K562 (cell line): ENCODE results near the gene PDE4DIP.
"Not testable (repeated sequence)": the region's sequence is repeated elsewhere in the genome, so short reads cannot be mapped to it uniquely, and the experiment has no call there.

Experiments used
- HMG20B ChIP-seq: fragments of 250-450 bp; sonication (Bioruptor Pico); IDR thresholded peaks from 2 replicates; pipeline ENCODE4 v1.5.0; 2021; ENCODE audit warnings: mild to moderate bottlenecking
- POLR2A ChIP-seq: fragments of 450-650 bp; conservative IDR thresholded peaks from 2 replicates; pipeline ENCODE4 v1.6.1; 2016
- TEAD1 ChIP-seq, 2 experiments: fragments of 450-650 bp in 1 of 2; sonication (generic) in 1 of 2; formaldehyde crosslinking; IDR thresholded peaks; 2 replicates each; pipeline versions ENCODE4 v1.4.0 to v1.8.0; 2020 to 2022; ENCODE audit warnings: mild to moderate bottlenecking in 2 of 2, missing genetic modification reagents in 1 of 2
- ZKSCAN8 ChIP-seq: fragments of 200-800 bp; sonication (Bioruptor generic); IDR thresholded peaks from 2 replicates; pipeline ENCODE4 v1.6.1; 2016; ENCODE audit warnings: missing genetic modification characterization, missing compliant biosample characterization
- ZNF76 ChIP-seq: fragments of 250-450 bp; sonication (Bioruptor Pico); IDR thresholded peaks from 2 replicates; pipeline ENCODE4 v1.4.0; 2020; ENCODE audit warnings: mild to moderate bottlenecking, moderate library complexity, borderline replicate concordance
- ZNF830 ChIP-seq: fragments of 250-450 bp; sonication (Bioruptor Pico); IDR thresholded peaks from 2 replicates; pipeline ENCODE4 v1.5.0; 2021; ENCODE audit warnings: mild to moderate bottlenecking

- not testable (repeated sequence) for TF ChIP-seq HMG20B (CRISPR knock-in tag); ZNF830 (CRISPR knock-in tag); ZKSCAN8 (CRISPR knock-in tag); TEAD1 (CRISPR knock-in tag; IDR thresholded peaks at IDR 0.05); POLR2A; ZNF76 (CRISPR knock-in tag)
Observed at GRCh38 chr1:148823822-148824221, 20.4 kb upstream of the PDE4DIP start.
